ENCODE measurements around the gene CNTN1. TPM values are rescaled to one million over a fixed set of nuclear protein-coding genes. Genes with fewer than 3 reads are reported as not detected.

Gene CNTN1
- total and polyA plus RNA-seq, 10 of the 15 experiments (the other 5 are each of a cell fraction or from before 2014, with no cell fraction given), result 0.06 to 0.14 TPM; not detected in 8

DNA sequence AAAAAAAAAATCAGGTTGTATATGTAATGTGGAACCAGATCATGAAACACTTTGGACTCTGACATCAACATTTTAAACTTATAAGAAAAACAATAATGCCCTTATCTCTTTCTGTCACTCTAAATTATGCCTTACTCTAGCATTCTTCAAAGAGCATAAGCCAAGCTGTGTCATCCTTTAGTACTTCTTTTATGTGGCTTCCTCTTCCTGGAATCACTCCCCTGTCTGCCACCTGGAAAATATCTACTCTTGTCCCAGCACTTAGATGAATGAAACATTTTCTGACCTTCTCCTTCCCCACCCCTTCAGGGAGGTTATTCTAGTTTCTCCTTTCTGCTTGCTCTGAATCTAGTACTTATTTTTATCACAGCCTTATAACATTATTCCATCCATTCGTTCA, 101.2 kb downstream of the CNTN1 start:
- H3K27me3 ChIP-seq (replicated peaks in 1 of 2; ENCODE audit: control insufficient read depth in 2 of 2, insufficient read depth in 2 of 2, low read length in 1 of 2), result no peaks in the 10 kb centered on the region
- no peak overlapping the region for H3K4me2 ChIP-seq (ENCODE audit: control insufficient read depth, insufficient read depth)
- FAIRE-seq, result no peak
- TF ChIP-seq SUPT20H (IDR thresholded peaks at IDR 0.05; ENCODE audit: borderline replicate concordance, control insufficient read depth, low read depth, low read length) (no peak), NR2C1 (IDR thresholded peaks at IDR 0.05) (no peak), RFX5 (IDR thresholded peaks at IDR 0.05; ENCODE audit: low read depth, low read length) (no peak), FOXK2 (IDR thresholded peaks at IDR 0.05) (no peak), PAX5 (IDR thresholded peaks at IDR 0.05; ENCODE audit: borderline replicate concordance, low read depth, low read length) (no peak), POLR2A (IDR thresholded peaks at IDR 0.05; ENCODE audit: low read depth, low read length) (no peak), CBFB (IDR thresholded peaks at IDR 0.05; ENCODE audit: low read depth) (no peak), CBX3 (IDR thresholded peaks at IDR 0.05; ENCODE audit: borderline replicate concordance, low read depth) (no peak), ZNF217 (IDR thresholded peaks at IDR 0.05) (no peak), KAT2A (conservative IDR thresholded peaks at IDR 0.05; ENCODE audit: control insufficient read depth, low read depth, low read length) (no peak), CEBPB (IDR thresholded peaks at IDR 0.05; ENCODE audit: borderline replicate concordance in 1 of 2, low read depth in 2 of 2, low read length in 2 of 2) (no peak), NR2C2 (IDR thresholded peaks at IDR 0.05; ENCODE audit: borderline replicate concordance, control insufficient read depth, insufficient read length, low read depth) (no peak), NFYB (IDR thresholded peaks at IDR 0.05; ENCODE audit: insufficient read depth, low read depth, low read length) (no peak), ETV6 (conservative IDR thresholded peaks at IDR 0.05 in 1 of 2, IDR thresholded peaks at IDR 0.05 in 1 of 2; ENCODE audit: borderline replicate concordance in 1 of 2, low read depth in 1 of 2) (no peak), GABPA (IDR thresholded peaks at IDR 0.05; ENCODE audit: low read depth) (no peak), MYC (IDR thresholded peaks at IDR 0.05; ENCODE audit: insufficient read depth, insufficient read length, insufficient replicate concordance, low read length, severe bottlenecking) (no peak)
- TF ChIP-seq, protein P1, sequence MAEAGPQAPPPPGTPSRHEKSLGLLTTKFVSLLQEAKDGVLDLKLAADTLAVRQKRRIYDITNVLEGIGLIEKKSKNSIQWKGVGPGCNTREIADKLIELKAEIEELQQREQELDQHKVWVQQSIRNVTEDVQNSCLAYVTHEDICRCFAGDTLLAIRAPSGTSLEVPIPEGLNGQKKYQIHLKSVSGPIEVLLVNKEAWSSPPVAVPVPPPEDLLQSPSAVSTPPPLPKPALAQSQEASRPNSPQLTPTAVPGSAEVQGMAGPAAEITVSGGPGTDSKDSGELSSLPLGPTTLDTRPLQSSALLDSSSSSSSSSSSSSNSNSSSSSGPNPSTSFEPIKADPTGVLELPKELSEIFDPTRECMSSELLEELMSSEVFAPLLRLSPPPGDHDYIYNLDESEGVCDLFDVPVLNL (IDR thresholded peaks at IDR 0.05; ENCODE audit: low read depth, low read length), result no peak
- intact Hi-C loops (cut with micrococcal nuclease; ENCODE audit: unreplicated experiment) (no loop called here), in situ Hi-C loops (cut with MboI) (no loop called here)
- no peak overlapping the region for H3K9ac ChIP-seq (ENCODE audit: control insufficient read depth, insufficient read depth, low read length)
- 27% methylated on average over 1 of the region's 1 CpG for WGBS (ENCODE audit: insufficient coverage, insufficient replicate concordance, low lambda C conversion rate, missing lambda C conversion rate)
- no peaks in the 10 kb centered on the region for H3K36me3 ChIP-seq (ENCODE audit: control insufficient read depth in 2 of 2, insufficient read depth in 2 of 2, low read length in 1 of 2)
- ATAC-seq, result no peak
- H3K9me3 ChIP-seq (replicated peaks; ENCODE audit: control insufficient read depth, insufficient read depth, low read length), result no peaks in the 10 kb centered on the region
- no peak overlapping the region for H3K27ac ChIP-seq (ENCODE audit: control insufficient read depth, insufficient read depth)
- SMC1A ChIA-PET (ENCODE audit: uncharacterized antibody, unreplicated experiment), result interaction anchor here (0.7 kb wide), 1 partner anchor 17 kb away, joined by 4 read pairs; no protein-coding TSS in a partner anchor
- H3K4me1 ChIP-seq (ENCODE audit: control insufficient read depth, insufficient read depth, low read length), result no peaks in the 10 kb centered on the region
- H3K4me3 ChIP-seq, result no peak overlapping the region
- no peaks in the 10 kb centered on the region for H4K20me1 ChIP-seq (ENCODE audit: control insufficient read depth, insufficient read depth)
- POLR2A ChIA-PET, result no interaction called here
- RAD21 ChIA-PET (ENCODE audit: unreplicated experiment), result no interaction called here
- CTCF ChIA-PET, result no interaction called here
- DNase-seq (ENCODE audit: low read depth, low spot score), result no peak
- BruUV-seq (replicated peaks), result no TSS peak
- no peaks in the 10 kb centered on the region for H3K79me2 ChIP-seq (ENCODE audit: control insufficient read depth, insufficient read depth, low read length)
- no peak overlapping the region for H2AFZ ChIP-seq (ENCODE audit: control insufficient read depth, low read depth, low read length)
